ENCODE data around the gene SPEN. TPM values are rescaled to one million over a fixed set of nuclear protein-coding genes. Genes with fewer than 3 reads are reported as not detected.

The SPEN gene
- total RNA-seq, 1 donor from 2014 or later, result 94.1 TPM

GRCh38 chr1:15960808-15961207 is 113.3 kb downstream of the SPEN start:
- Mint-ChIP-seq H3K27ac (peak overlapping the region; percentile 62), H3K4me1 (peaks cover 74% of the 10 kb centered on the region), H3K4me3 (no peak overlapping the region), H3K9me3 (no peaks in the 10 kb centered on the region), H3K36me3 (ENCODE audit: low read depth) (peaks cover 44% of the 10 kb centered on the region), H3K27me3 (no peaks in the 10 kb centered on the region)
- intact Hi-C loops (cut with micrococcal nuclease), result no loop called here
- no peak for DNase-seq

GRCh38 chr1:15961492-15961891 is 114.0 kb downstream of the SPEN start:
- Mint-ChIP-seq H3K36me3 (ENCODE audit: low read depth) (peaks cover 40% of the 10 kb centered on the region), H3K27me3 (no peaks in the 10 kb centered on the region), H3K9me3 (no peaks in the 10 kb centered on the region), H3K27ac (peak overlapping the region; percentile 57), H3K4me1 (peaks cover 74% of the 10 kb centered on the region), H3K4me3 (no peak overlapping the region)
- intact Hi-C loops (cut with micrococcal nuclease), result no loop called here
- DNase-seq, result no peak

- Mint-ChIP-seq H3K36me3 (ENCODE audit: low read depth) (peaks cover 40% of the 10 kb centered on the region), H3K27ac (peak overlapping the region; percentile 51), H3K27me3 (no peaks in the 10 kb centered on the region), H3K9me3 (no peaks in the 10 kb centered on the region), H3K4me1 (peaks cover 76% of the 10 kb centered on the region), H3K4me3 (no peak overlapping the region)
- intact Hi-C loops (cut with micrococcal nuclease), result no loop called here
- no peak for DNase-seq
Observed at GRCh38 chr1:15962176-15962575, 114.7 kb downstream of the SPEN start.

- H3K27ac Mint-ChIP-seq, result peak overlapping the region; percentile 100
- DNase-seq, result no peak
- H3K27me3 Mint-ChIP-seq, result no peaks in the 10 kb centered on the region
- no peaks in the 10 kb centered on the region for H3K9me3 Mint-ChIP-seq
- peaks cover 76% of the 10 kb centered on the region for H3K4me1 Mint-ChIP-seq
- H3K36me3 Mint-ChIP-seq (ENCODE audit: low read depth), result peaks cover 37% of the 10 kb centered on the region
- H3K4me3 Mint-ChIP-seq, result peak overlapping the region; percentile 58
- intact Hi-C loops (cut with micrococcal nuclease), result no loop called here
Observed at GRCh38 chr1:15962671-15963362, 115.3 kb downstream of the SPEN start.

DNA sequence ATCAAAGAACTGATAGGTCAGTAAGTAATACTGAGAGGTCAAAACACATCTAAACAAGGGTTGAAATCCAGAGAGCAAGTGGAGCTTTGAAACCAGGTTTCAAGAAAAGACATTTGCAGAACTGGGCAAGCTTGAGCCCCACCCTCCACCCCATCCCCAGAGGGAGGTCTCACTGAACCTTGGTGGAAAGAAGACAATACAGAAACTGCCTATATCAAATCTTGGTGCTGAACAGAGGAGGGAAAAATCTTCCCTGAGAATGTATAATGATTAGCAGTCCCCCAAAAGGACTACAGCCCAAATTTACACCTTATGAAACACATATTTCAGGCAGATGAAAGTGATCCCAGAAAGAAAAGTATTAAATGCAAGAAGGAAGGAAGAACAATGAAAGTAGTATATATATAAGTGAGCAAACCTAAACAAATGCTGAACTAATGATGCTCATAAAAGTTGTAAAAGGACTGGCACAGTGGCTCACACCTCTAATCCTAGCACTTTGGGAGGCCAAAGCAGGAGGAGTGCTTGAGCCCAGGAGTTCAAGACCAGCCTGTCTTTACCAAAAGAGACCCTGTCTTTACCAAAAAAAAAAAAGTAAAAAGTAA is 116.0 kb downstream of the SPEN start:
- DNase-seq, result no peak
- Mint-ChIP-seq H3K4me1 (peaks cover 76% of the 10 kb centered on the region), H3K9me3 (peaks cover 3% of the 10 kb centered on the region), H3K27ac (peak overlapping the region; percentile 100), H3K27me3 (no peaks in the 10 kb centered on the region), H3K36me3 (ENCODE audit: low read depth) (peaks cover 40% of the 10 kb centered on the region), H3K4me3 (peak overlapping the region; percentile 58)
- intact Hi-C loops (cut with micrococcal nuclease), result no loop called here

DNA sequence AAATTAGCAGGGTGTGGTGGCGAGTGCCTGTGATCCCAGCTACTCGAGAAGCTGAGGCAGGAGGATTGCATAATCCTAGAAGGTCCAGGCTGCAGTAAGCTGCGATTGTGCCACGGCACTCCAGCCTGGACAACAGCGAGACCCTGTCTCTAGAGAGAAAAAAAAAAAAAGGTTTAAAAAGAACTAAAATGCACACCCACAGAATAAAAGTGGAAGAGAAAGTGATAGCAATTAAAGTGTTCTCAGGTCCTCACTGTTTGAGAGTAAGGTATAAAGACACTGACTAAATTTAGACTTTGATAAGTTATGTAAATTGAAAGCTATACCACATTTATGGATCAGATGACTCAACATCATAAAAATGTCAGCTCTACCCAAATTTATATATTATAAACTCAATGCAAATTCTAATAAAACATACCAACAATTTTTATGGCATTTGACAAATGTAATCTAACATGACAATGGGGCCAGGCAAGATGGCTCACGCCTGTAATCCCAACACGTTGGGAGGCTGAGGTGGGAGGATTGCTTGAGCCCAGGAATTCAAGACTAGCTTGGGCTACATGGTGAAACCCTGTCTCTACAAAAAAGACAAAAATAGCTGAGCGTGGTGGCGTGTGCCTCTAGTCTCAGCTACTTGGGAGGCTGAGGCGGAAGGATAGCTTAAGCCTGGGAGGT is 116.6 kb downstream of the SPEN start:
- H3K4me3 Mint-ChIP-seq, result peak overlapping the region; percentile 58
- peak; percentile 58 for DNase-seq
- H3K36me3 Mint-ChIP-seq (ENCODE audit: low read depth), result peaks cover 44% of the 10 kb centered on the region
- intact Hi-C loops (cut with micrococcal nuclease), result no loop called here
- H3K27me3 Mint-ChIP-seq, result no peaks in the 10 kb centered on the region
- H3K9me3 Mint-ChIP-seq, result peaks cover 3% of the 10 kb centered on the region
- peaks cover 72% of the 10 kb centered on the region for H3K4me1 Mint-ChIP-seq
- H3K27ac Mint-ChIP-seq, result peak overlapping the region; percentile 100

GRCh38 chr1:15965228-15965767 is 117.8 kb downstream of the SPEN start:
- Mint-ChIP-seq H3K4me3 (peak overlapping the region; percentile 87), H3K27ac (peak overlapping the region; percentile 100), H3K4me1 (peaks cover 63% of the 10 kb centered on the region), H3K36me3 (ENCODE audit: low read depth) (peaks cover 52% of the 10 kb centered on the region), H3K27me3 (no peaks in the 10 kb centered on the region), H3K9me3 (peaks cover 3% of the 10 kb centered on the region)
- DNase-seq, result peak; percentile 70
- intact Hi-C loops (cut with micrococcal nuclease), result loop anchor here (1.0 to 5.0 kb wide), 3 partner anchors 46 to 718 kb away; partner anchors contain the start of genes FHAD1 and SZRD1

GRCh38 chr1:15966081-15966955 is 118.8 kb downstream of the SPEN start:
- DNase-seq, result peak; percentile 89
- Mint-ChIP-seq H3K36me3 (ENCODE audit: low read depth) (peaks cover 56% of the 10 kb centered on the region), H3K4me1 (peaks cover 65% of the 10 kb centered on the region), H3K27me3 (no peaks in the 10 kb centered on the region), H3K9me3 (peaks cover 3% of the 10 kb centered on the region), H3K4me3 (peak overlapping the region; percentile 87), H3K27ac (peak overlapping the region; percentile 100)
- intact Hi-C loops (cut with micrococcal nuclease), result loop anchor here (1.0 to 5.0 kb wide), 6 partner anchors 9 to 719 kb away; partner anchors contain the start of genes FHAD1, SPEN and SZRD1

GRCh38 chr1:15966956-15967344 is 119.4 kb downstream of the SPEN start:
- no peak for DNase-seq
- peaks cover 3% of the 10 kb centered on the region for H3K9me3 Mint-ChIP-seq
- peak overlapping the region; percentile 70 for H3K4me3 Mint-ChIP-seq
- peaks cover 53% of the 10 kb centered on the region for H3K36me3 Mint-ChIP-seq (ENCODE audit: low read depth)
- peak overlapping the region; percentile 100 for H3K27ac Mint-ChIP-seq
- intact Hi-C loops (cut with micrococcal nuclease), result loop anchor here (1.0 to 5.0 kb wide), 6 partner anchors 8 to 720 kb away; partner anchors contain the start of genes FHAD1, SPEN and SZRD1
- H3K27me3 Mint-ChIP-seq, result no peaks in the 10 kb centered on the region
- H3K4me1 Mint-ChIP-seq, result peaks cover 64% of the 10 kb centered on the region

GRCh38 chr1:15968172-15968571 is 120.7 kb downstream of the SPEN start:
- no peak for DNase-seq
- intact Hi-C loops (cut with micrococcal nuclease), result loop anchor here (5.0 kb wide), 2 partner anchors 399 to 721 kb away; partner anchors contain the start of genes FHAD1 and SZRD1
- H3K36me3 Mint-ChIP-seq (ENCODE audit: low read depth), result peaks cover 60% of the 10 kb centered on the region
- peak overlapping the region; percentile 100 for H3K27ac Mint-ChIP-seq
- H3K4me3 Mint-ChIP-seq, result no peak overlapping the region
- H3K4me1 Mint-ChIP-seq, result peaks cover 65% of the 10 kb centered on the region
- no peaks in the 10 kb centered on the region for H3K27me3 Mint-ChIP-seq
- H3K9me3 Mint-ChIP-seq, result peaks cover 3% of the 10 kb centered on the region

DNA sequence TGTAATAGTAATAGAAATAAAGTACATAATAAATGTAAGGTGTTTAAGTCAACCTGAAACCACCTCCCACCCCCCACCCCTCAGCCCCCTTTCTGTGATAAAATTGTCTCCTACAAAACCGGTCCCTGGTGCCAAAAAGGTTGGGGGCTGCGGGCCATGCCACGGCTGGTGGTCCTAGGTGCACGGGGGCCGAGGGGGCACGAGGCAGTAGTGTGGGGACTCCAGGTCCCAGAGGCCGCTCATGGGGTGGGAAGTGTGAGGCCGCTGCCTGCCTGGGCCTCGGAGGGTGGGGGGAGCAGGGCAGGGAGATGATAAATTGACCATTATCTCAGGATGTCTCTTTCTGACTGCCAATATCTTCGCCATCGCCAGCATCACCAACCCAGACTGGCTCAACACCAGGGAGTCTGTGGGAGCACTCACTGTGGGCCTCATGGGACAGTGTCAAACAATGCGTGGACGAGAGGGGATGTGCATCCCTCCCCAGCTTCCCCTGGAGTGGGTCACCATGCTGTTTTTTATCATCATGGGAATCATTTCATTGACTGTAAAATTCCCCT is 121.9 kb downstream of the SPEN start:
- peaks cover 61% of the 10 kb centered on the region for H3K4me1 Mint-ChIP-seq
- intact Hi-C loops (cut with micrococcal nuclease), result loop anchor here (5.0 kb wide), 2 partner anchors 398 to 722 kb away; partner anchors contain the start of genes FHAD1 and SZRD1
- H3K27ac Mint-ChIP-seq, result no peak overlapping the region
- peaks cover 63% of the 10 kb centered on the region for H3K36me3 Mint-ChIP-seq (ENCODE audit: low read depth)
- no peaks in the 10 kb centered on the region for H3K27me3 Mint-ChIP-seq
- H3K9me3 Mint-ChIP-seq, result peaks cover 3% of the 10 kb centered on the region
- no peak overlapping the region for H3K4me3 Mint-ChIP-seq
- DNase-seq, result no peak

DNA sequence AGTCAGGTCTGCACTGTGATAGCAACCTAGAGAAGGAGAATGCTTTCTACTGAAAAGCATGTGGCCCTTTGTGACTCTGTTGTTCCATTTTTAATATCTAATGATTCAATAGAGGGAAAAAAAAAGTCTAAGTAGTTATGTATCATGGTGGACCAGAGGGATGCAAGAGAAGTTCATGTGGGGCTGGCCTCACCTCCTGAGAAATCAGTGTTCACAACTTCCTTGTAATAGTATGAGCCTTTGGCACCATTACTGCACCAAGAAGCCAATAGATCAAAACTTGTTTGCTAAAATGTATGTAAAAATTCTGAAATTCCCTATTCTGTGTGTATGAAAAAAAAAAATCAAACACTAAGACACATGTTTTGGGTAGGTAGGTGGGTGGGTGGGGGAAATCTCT is 123.4 kb downstream of the SPEN start:
- peak overlapping the region; percentile 62 for H3K27ac Mint-ChIP-seq

GRCh38 chr1:15972409-15972808 is 124.9 kb downstream of the SPEN start:
- Mint-ChIP-seq H3K4me1 (peaks cover 52% of the 10 kb centered on the region), H3K27ac (peak overlapping the region; percentile 20)

More for the DNA sequence above, 123.4 kb downstream of the SPEN start:
- intact Hi-C loops (cut with micrococcal nuclease), result no loop called here
- H3K4me1 Mint-ChIP-seq, result peaks cover 58% of the 10 kb centered on the region
- H3K27me3 Mint-ChIP-seq, result no peaks in the 10 kb centered on the region
- H3K9me3 Mint-ChIP-seq, result peaks cover 3% of the 10 kb centered on the region
- H3K4me3 Mint-ChIP-seq, result peak overlapping the region; percentile 23
- H3K36me3 Mint-ChIP-seq (ENCODE audit: low read depth), result peaks cover 65% of the 10 kb centered on the region
- DNase-seq, result no peak

More at GRCh38 chr1:15972409-15972808, 124.9 kb downstream of the SPEN start:
- H3K27me3 Mint-ChIP-seq, result no peaks in the 10 kb centered on the region
- peaks cover 58% of the 10 kb centered on the region for H3K36me3 Mint-ChIP-seq (ENCODE audit: low read depth)
- H3K4me3 Mint-ChIP-seq, result no peak overlapping the region
- intact Hi-C loops (cut with micrococcal nuclease), result no loop called here
- no peak for DNase-seq
- H3K9me3 Mint-ChIP-seq, result peaks cover 3% of the 10 kb centered on the region

Measured in activated CD4-positive, alpha-beta T cell treated with anti-CD3 and anti-CD28 coated beads, Interleukin-2, amount 10 ng/mL, durations not matched to agents 24 days and 14 days (primary cell).